Measurements from ENCODE around the gene CDT1.

DNA sequence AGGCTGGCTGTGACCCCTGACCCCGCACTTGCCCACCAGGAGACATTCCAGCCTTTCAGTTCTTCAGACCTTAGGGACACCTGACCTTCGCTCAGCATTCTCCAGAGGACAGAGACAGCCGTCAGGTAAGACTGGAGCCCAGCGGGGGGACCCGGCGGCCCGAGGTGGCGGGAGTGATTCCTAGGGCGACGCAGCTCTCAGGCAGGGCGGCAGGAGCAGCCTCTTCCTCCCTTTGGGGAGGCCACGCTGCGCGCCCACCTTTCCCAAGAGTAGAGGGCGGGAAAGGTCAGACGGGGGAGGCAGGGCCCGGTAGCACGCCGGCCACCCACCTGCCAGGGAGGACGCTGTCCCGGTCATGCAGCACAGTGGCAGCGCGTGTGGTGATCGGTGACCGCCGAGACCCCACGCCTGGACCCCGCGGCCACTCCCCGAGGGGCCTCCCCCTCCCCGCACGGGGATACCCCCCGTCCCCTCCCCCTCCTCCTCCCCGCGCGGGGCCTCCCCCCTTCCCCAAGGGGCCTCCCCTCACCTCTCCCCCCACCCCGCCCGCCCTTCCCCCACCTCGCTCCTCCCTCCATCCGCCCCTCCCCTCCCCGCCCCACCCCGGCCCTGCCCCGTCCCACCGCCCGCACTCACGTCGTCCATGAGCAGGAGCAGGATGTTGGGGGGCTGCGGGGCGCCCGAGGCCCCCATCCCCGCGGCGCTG lies 52.7 kb downstream of the CDT1 start:
- TF ChIP-seq, protein P1, sequence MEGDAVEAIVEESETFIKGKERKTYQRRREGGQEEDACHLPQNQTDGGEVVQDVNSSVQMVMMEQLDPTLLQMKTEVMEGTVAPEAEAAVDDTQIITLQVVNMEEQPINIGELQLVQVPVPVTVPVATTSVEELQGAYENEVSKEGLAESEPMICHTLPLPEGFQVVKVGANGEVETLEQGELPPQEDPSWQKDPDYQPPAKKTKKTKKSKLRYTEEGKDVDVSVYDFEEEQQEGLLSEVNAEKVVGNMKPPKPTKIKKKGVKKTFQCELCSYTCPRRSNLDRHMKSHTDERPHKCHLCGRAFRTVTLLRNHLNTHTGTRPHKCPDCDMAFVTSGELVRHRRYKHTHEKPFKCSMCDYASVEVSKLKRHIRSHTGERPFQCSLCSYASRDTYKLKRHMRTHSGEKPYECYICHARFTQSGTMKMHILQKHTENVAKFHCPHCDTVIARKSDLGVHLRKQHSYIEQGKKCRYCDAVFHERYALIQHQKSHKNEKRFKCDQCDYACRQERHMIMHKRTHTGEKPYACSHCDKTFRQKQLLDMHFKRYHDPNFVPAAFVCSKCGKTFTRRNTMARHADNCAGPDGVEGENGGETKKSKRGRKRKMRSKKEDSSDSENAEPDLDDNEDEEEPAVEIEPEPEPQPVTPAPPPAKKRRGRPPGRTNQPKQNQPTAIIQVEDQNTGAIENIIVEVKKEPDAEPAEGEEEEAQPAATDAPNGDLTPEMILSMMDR (IDR thresholded peaks at IDR 0.05): no peak
- TF ChIP-seq, protein P2, sequence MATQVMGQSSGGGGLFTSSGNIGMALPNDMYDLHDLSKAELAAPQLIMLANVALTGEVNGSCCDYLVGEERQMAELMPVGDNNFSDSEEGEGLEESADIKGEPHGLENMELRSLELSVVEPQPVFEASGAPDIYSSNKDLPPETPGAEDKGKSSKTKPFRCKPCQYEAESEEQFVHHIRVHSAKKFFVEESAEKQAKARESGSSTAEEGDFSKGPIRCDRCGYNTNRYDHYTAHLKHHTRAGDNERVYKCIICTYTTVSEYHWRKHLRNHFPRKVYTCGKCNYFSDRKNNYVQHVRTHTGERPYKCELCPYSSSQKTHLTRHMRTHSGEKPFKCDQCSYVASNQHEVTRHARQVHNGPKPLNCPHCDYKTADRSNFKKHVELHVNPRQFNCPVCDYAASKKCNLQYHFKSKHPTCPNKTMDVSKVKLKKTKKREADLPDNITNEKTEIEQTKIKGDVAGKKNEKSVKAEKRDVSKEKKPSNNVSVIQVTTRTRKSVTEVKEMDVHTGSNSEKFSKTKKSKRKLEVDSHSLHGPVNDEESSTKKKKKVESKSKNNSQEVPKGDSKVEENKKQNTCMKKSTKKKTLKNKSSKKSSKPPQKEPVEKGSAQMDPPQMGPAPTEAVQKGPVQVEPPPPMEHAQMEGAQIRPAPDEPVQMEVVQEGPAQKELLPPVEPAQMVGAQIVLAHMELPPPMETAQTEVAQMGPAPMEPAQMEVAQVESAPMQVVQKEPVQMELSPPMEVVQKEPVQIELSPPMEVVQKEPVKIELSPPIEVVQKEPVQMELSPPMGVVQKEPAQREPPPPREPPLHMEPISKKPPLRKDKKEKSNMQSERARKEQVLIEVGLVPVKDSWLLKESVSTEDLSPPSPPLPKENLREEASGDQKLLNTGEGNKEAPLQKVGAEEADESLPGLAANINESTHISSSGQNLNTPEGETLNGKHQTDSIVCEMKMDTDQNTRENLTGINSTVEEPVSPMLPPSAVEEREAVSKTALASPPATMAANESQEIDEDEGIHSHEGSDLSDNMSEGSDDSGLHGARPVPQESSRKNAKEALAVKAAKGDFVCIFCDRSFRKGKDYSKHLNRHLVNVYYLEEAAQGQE (IDR thresholded peaks at IDR 0.05; ENCODE audit: insufficient read depth in 1 of 2, low read depth in 2 of 2, low read length in 1 of 2): no peak
- no peak for TF ChIP-seq POLR2AphosphoS5 (IDR thresholded peaks at IDR 0.05; ENCODE audit: low read depth, low read length)
- TF ChIP-seq SIN3A (IDR thresholded peaks at IDR 0.05; ENCODE audit: borderline replicate concordance, insufficient read depth, low read depth, low read length): no peak
- TF ChIP-seq TCF7L2 (IDR thresholded peaks at IDR 0.05; ENCODE audit: low read depth, low read length): no peak
